Epithelial cell of prostate (primary cell): ENCODE measurements around the gene TWSG1.

Experiments
- DNase-seq: peaks from one replicate; pipeline ENCODE4 v3.0.0-alpha.2; 2011; ENCODE audit warnings: low read depth, low spot score
- H3K27ac ChIP-seq: fragments of 450-650 bp; 2 replicates; pipeline ENCODE4 v1.5.1; 2017; ENCODE audit warnings: mild to moderate bottlenecking

TWSG1 gene

GRCh38 chr18:9334329-9334972 lies at the start of gene TWSG1:
TWSG1 (plus strand) TSS chr18:9334773; CDS start chr18:9337230, 2,457 bp downstream.
- H3K27ac ChIP-seq = peak within 1 kb of the TSS; percentile 35
- DNase-seq = peak; percentile 37

DNA sequence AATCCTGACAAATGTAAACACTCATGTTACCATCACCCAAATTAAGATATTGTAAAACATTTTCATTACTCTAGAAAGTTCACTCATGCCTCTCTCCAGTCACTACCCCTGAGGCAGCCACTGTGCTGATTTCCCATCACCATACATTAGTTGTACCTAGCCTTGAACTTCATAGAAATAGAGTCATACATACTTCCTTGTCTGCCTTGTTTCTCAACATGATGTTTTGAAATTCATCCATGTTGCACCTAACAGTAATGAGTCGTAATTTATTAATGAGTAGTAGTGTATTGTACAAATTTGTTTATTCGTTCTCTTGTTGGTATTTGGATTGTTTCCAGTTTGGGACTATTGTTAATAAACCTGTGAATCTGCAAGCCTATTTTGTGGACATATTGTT lies 49.0 kb upstream of the TWSG1 start:
- no peak for DNase-seq
- H3K27ac ChIP-seq = no peak overlapping the region

- DNase-seq = no peak
- H3K27ac ChIP-seq = no peak overlapping the region
Observed at GRCh38 chr18:9287036-9287435, 47.5 kb upstream of the TWSG1 start.

- H3K27ac ChIP-seq = peak overlapping the region; percentile 19
- DNase-seq = no peak
Observed at GRCh38 chr18:9289698-9290097, 44.9 kb upstream of the TWSG1 start.

GRCh38 chr18:9290156-9290555 lies 44.4 kb upstream of the TWSG1 start:
- peak overlapping the region; percentile 19 for H3K27ac ChIP-seq
- DNase-seq = no peak

GRCh38 chr18:9292047-9292446 lies 42.5 kb upstream of the TWSG1 start:
- no peak for DNase-seq

GRCh38 chr18:9293948-9294347 lies 40.6 kb upstream of the TWSG1 start:
- no peak for DNase-seq
- no peak overlapping the region for H3K27ac ChIP-seq

More at GRCh38 chr18:9292047-9292446, 42.5 kb upstream of the TWSG1 start:
- no peak overlapping the region for H3K27ac ChIP-seq

DNA sequence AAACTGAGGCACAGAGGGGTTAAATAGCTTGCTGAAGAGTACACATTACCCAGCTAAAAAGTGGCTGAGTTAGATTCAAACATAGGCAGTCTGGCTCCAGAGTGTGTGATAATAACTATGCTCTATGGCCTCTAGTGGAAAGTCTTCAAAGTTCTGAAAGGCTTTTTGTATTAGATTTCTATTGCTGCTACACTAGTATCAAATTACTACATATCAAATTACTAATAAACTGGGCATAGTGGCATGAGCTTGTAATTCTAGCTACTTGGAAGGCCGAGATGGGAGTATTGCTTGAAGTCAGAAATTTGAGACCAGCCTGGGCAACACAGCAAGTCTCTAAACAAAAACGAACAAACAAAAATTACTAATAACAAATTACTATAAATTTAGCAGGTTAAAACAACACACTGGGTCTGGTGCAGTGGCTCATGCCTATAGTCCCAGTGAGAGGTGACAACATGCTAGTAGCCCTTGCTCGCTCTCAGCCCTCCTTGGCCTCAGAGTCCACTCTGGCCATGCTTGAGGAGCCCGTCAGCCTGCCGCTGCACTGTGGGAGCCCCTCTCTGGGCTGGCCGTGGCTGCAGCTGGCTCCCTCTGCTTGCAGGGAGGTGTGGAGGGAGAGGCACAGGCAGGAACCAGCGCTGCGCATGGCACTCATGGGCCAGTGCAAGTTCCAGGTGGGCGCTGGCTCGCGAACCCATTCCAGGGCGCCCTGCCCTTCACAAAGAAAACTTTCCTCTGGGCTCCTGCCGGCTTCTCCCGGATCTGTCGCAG lies 38.2 kb upstream of the TWSG1 start:
- DNase-seq = no peak
- no peak overlapping the region for H3K27ac ChIP-seq

DNA sequence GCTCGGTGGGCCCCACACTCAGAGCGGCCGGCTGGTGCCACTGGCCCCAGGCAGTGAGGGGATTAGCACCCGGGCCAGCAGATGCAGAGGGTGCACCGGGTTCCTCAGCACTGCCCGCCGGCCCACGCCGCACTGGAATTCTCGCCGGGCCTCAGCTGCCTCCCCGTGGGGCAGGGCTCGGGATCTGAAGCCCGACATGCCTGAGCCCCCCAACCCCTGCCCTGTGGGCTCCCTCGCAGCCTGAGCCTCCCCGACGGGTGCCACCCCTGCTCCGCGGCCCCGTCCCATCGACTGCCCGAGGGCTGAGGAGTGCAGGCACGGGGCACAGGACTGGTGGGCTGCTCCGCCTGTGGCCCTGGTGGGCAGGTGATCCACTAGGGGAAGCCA lies 37.6 kb upstream of the TWSG1 start:
- no peak overlapping the region for H3K27ac ChIP-seq
- DNase-seq = no peak

DNA sequence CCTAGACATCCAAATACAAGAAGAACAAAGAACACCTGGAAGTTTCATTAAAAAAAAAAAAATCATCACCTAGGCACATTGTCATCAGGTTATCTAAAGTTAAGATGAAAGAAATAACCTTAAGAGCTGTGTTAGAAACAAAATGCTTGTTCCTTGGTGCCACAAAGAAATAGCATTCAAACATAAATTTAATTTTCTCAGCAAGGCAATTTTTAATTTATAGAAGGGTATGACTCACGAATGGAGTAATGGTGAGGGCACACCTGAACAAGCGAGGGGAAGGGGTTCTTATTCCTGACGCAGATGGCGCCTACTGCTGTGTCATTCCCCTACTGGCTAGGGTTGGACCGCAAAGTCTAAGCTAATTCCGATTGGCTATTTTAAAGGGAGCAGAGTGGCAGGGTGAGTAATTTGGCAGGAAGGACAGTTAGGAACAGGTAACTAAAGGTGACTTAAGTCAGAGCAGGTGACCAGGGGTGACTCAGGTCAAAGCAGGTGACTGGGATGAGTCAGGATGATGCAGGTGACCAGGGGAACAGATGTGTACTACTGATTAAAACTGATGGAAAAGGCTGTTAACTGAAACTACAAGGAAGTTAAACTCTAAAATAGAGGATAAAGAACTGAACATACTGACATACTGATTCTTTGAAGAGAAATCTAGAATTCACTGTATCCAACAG lies 30.0 kb upstream of the TWSG1 start:
- no peak for DNase-seq
- no peak overlapping the region for H3K27ac ChIP-seq

- DNase-seq = no peak
Observed at GRCh38 chr18:9319333-9319732, 15.2 kb upstream of the TWSG1 start.

GRCh38 chr18:9321017-9321452 lies 13.5 kb upstream of the TWSG1 start:
- DNase-seq = no peak
- no peak overlapping the region for H3K27ac ChIP-seq

More at GRCh38 chr18:9319333-9319732, 15.2 kb upstream of the TWSG1 start:
- H3K27ac ChIP-seq = no peak overlapping the region

GRCh38 chr18:9321736-9322135 lies 12.8 kb upstream of the TWSG1 start:
- no peak overlapping the region for H3K27ac ChIP-seq
- no peak for DNase-seq

DNA sequence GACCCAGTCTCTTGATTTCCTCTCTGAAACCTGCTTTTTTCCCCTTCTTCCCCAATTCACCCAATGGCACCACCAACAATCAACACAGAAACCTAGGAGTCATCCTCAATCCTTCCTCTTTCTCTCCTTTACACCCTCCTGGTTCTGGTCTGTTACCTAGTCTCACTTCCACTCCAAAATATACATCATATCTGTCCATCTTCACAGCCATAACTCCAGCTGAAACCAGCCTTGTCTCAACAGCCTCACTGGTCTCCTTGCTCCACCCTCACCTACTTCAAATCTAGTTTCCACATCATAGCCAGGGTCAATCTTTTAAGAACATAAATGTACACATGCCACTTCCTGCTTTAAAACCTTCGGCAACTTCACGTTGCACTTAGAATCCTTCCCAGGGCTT lies 11.8 kb upstream of the TWSG1 start:
- no peak overlapping the region for H3K27ac ChIP-seq
- no peak for DNase-seq

DNA sequence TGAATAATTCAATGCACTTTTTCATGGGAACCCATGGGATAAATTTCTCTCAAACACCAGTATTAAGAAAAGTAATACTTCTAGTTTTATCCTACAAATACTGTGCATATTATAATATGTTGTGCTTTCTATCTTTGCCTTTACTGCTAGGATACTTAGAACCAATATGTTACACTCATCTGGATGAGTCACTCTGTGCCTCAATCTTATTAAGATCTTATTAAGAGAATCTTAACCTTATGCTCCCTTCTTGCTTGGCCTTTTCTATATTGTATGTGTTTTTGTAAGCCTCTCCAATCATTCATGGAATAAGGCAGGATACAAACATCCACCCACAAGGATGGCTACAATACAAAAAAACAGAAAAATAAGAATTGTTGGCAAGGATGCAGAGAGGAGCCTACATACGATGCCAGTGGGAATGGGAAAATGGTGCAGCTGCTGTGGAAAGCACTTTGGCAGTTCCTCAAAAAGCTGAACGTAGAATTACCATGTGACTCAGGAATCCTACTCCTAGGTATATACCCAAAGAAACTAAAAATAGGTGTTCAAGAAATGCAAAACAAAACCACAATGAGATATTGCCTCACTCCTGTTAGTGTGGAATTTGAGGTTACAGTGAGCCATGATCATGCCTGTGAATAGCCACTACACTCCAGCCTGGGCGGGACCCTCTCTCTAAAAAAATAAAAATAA lies 10.7 kb upstream of the TWSG1 start:
- H3K27ac ChIP-seq = no peak overlapping the region
- DNase-seq = no peak

DNA sequence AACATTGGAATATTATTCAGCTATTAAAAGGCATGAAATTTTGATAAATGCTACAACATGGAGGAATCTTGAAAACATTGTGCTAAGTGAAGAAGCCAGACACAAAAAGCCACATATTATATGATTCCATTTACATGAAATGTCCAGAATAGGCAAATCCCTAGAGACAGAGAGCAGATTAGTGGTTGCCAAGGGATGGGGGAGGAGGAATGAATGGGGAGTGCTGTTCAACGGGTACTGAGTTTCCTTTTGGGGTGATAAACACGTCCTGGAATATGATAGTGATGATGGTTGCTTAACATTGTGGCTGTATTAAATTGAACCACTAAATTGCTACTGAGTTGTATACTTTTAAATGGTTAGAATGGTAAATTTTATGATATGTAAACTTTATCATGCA lies 8.9 kb upstream of the TWSG1 start:
- H3K27ac ChIP-seq = no peak overlapping the region
- no peak for DNase-seq

DNA sequence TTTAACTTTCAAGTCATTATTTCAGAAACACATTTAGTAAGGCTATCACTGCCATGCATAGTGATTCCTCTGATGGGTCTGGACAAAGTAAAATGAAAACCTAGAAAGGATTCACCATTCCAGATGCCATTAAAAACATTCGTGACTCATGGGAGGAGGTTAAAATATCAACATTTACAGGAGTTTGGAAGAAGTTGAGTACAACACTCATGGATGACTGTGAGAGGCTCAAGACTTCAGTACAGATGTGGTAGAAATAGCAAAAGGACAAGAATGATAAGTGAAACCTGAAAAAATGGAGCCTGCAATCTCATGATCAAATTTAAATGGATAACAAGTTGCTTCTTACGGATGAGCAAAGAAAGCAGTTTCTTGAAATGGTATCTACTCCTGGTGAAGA lies 5.8 kb upstream of the TWSG1 start:
- DNase-seq = no peak
- no peak overlapping the region for H3K27ac ChIP-seq

DNA sequence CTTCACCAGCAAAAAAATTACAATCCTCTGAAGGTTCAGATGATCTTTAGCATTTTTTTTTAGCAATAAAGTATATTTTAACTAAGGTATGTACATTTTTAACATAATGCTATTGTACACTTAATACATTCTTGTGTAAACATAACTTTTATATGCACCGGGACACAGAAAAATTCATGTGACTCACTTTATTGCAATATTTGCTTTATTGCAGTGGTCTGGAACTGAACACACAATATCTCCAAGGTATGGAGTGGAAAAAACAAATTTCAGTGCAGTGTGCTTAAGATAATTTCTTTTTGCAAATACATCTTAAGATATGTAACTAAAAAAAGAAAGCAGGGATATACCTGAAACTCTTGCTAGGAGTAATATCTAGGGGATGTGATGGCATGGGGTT lies 5.1 kb upstream of the TWSG1 start:
- no peak overlapping the region for H3K27ac ChIP-seq
- no peak for DNase-seq

- no peak overlapping the region for H3K27ac ChIP-seq
Observed at GRCh38 chr18:9330419-9330818, 4.2 kb upstream of the TWSG1 start.

DNA sequence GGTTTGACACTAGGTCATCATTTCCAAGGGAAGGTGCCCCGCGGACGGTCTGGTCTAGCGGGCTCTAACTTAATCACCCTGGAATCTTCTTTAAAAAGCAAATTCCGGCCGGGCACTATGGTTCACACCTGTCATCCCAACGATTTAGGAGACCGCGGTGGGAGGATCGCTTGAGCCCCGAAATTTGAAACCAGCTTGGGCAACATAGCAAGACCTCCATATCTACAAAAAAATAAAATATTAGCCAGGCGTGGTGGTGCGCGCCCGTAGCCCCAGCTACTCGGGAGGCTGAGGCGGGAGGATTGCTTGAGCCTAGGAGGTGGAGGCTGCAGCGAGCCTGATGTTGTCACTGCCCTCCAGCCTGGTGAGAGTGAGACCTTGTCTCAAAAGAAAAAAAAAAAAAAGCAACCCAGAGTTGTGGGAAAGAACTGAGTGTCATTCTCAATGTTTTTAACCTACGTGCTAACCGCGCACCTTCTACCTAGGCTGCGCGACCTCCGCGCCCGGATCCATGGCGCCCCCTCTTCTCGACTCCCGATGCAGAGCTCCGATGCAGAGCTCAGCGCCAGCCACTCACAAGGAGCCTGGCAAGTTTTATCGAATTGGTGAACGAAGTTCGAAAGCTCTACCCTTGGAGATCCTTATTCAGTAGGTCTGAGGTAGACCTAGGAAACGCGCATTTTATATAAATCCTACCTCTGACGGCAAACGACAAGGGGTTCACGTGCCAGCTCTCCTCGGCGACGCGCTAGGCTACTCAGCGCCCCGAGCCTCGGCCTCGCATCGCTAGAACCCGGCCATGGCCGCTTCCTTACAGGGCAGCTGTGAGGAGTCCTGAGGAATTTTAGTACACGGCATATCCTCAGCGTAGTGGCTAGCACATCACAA lies 888 bp upstream of the TWSG1 start:
- no peak for DNase-seq
- H3K27ac ChIP-seq = peak overlapping the region; percentile 25

More at GRCh38 chr18:9330419-9330818, 4.2 kb upstream of the TWSG1 start:
- DNase-seq = no peak
